ENCODE data around the gene GTF3C4. TPM values are rescaled to one million over a fixed set of nuclear protein-coding genes. Genes with fewer than 3 reads are reported as not detected.

GTF3C4 gene
- total and polyA plus RNA-seq, 2 experiments from 2014 or later, result 8.3 to 12.9 TPM

DNA sequence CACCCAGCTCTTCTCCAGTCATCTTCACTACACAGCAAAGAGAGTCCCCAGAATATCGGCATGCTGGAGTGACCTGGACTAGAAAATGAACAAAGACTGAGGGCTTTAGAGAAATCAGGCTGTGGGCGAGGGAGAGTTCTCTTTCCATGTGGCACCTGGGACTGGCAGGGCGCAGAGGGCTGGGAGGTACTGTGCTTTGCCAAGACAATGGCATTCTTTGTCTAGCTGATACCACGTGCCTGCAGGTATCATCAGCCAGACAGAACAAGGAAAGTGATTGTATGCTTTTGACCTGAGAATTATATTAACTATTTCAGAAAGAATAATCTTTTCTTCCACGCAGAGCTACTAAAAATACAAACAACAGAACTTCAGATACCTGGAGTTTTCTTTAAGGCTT lies 30.9 kb upstream of the GTF3C4 start:
- DNase-seq (ENCODE audit: low read depth in 1 of 2, low spot score in 1 of 2), result no peak
- peaks cover 7% of the 10 kb centered on the region for H3K36me3 ChIP-seq
- no peaks in the 10 kb centered on the region for H3K9me3 ChIP-seq (ENCODE audit: low read depth)
- peaks cover 17% of the 10 kb centered on the region for H3K4me1 ChIP-seq (ENCODE audit: low read depth)
- H3K27ac ChIP-seq, result no peak overlapping the region
- TF ChIP-seq, protein P1, sequence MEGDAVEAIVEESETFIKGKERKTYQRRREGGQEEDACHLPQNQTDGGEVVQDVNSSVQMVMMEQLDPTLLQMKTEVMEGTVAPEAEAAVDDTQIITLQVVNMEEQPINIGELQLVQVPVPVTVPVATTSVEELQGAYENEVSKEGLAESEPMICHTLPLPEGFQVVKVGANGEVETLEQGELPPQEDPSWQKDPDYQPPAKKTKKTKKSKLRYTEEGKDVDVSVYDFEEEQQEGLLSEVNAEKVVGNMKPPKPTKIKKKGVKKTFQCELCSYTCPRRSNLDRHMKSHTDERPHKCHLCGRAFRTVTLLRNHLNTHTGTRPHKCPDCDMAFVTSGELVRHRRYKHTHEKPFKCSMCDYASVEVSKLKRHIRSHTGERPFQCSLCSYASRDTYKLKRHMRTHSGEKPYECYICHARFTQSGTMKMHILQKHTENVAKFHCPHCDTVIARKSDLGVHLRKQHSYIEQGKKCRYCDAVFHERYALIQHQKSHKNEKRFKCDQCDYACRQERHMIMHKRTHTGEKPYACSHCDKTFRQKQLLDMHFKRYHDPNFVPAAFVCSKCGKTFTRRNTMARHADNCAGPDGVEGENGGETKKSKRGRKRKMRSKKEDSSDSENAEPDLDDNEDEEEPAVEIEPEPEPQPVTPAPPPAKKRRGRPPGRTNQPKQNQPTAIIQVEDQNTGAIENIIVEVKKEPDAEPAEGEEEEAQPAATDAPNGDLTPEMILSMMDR (IDR thresholded peaks at IDR 0.05; ENCODE audit: low read depth, low read length), result no peak
- H3K27me3 ChIP-seq, result no peaks in the 10 kb centered on the region
- no peak overlapping the region for H3K4me3 ChIP-seq

DNA sequence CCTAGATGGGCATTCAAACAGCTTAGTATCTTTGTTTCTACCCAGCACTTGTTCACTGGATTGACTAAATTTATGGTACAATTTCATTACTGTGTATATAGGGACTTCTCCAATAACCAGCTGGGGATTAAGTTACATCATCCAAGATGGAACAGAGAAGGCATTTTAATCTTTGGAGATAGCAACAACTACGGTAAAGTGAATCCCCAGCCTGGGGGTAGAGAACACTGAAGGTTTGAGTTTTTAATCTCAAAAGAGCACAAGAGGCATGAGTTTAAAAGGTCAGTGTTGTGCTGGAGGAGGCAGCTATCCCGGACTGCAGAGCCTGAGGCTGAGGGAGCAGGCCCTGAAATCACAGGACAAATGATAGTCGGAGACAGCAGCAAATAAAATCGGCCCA lies 29.0 kb upstream of the GTF3C4 start:
- peak overlapping the region; percentile 53 for H3K27ac ChIP-seq

DNA sequence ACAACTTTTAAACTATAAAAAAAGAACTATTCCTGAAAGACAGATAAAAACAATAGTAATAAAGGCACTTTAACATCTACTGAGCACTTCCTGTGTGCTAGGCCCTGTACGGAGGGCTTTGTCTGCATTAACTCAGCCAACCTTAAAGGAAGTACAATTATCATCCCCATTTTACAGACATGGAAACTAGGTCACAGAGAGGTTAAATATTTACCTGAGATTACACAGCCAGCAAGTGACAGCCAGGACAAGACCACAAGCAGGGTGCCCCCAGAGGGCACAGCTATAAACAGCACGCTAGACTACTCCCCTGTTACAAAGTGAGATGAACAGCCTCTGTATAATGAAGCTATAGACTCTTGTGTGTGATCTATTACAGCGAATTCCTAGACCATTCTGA lies 26.0 kb upstream of the GTF3C4 start:
- TF ChIP-seq, protein P1 (IDR thresholded peaks at IDR 0.05; ENCODE audit: low read depth, low read length), result peak; percentile 18
- Histone ChIP-seq H3K4me3 (no peak overlapping the region), H3K27ac (no peak overlapping the region), H3K27me3 (no peaks in the 10 kb centered on the region), H3K9me3 (ENCODE audit: low read depth) (no peaks in the 10 kb centered on the region), H3K36me3 (peaks cover 41% of the 10 kb centered on the region), H3K4me1 (ENCODE audit: low read depth) (peaks cover 17% of the 10 kb centered on the region)
- no peak for DNase-seq (ENCODE audit: low read depth in 1 of 2, low spot score in 1 of 2)

More for the DNA sequence above, 29.0 kb upstream of the GTF3C4 start:
- TF ChIP-seq, protein P1 (IDR thresholded peaks at IDR 0.05; ENCODE audit: low read depth, low read length), result no peak
- DNase-seq (ENCODE audit: low read depth in 1 of 2, low spot score in 1 of 2), result no peak
- no peaks in the 10 kb centered on the region for H3K27me3 ChIP-seq
- H3K4me3 ChIP-seq, result no peak overlapping the region
- no peaks in the 10 kb centered on the region for H3K9me3 ChIP-seq (ENCODE audit: low read depth)
- peaks cover 26% of the 10 kb centered on the region for H3K36me3 ChIP-seq
- H3K4me1 ChIP-seq (ENCODE audit: low read depth), result peaks cover 17% of the 10 kb centered on the region

DNA sequence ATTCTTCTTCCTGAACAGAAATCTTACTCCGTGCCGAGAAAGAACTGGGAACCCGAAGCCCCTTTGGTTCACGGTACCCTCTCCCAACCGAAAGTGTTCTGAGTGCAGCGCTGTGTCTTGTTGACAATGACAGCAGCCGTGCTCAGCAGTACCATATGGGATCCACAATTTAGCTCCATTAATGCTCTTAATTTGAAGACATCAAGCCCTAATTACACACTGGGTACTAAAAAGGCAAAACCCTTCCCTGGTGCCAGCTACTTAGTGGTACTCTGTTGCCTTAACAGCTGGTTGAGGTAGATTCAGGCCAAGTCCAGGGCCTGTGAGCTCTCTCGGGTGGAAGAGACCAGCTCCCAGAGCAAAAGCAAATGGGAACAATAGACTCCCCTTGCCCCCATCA lies 25.0 kb upstream of the GTF3C4 start:
- Histone ChIP-seq H3K27me3 (no peaks in the 10 kb centered on the region), H3K4me1 (ENCODE audit: low read depth) (peaks cover 17% of the 10 kb centered on the region), H3K27ac (no peak overlapping the region), H3K9me3 (ENCODE audit: low read depth) (no peaks in the 10 kb centered on the region), H3K36me3 (peaks cover 42% of the 10 kb centered on the region), H3K4me3 (no peak overlapping the region)
- TF ChIP-seq, protein P1 (IDR thresholded peaks at IDR 0.05; ENCODE audit: low read depth, low read length), result no peak
- no peak for DNase-seq (ENCODE audit: low read depth in 1 of 2, low spot score in 1 of 2)

DNA sequence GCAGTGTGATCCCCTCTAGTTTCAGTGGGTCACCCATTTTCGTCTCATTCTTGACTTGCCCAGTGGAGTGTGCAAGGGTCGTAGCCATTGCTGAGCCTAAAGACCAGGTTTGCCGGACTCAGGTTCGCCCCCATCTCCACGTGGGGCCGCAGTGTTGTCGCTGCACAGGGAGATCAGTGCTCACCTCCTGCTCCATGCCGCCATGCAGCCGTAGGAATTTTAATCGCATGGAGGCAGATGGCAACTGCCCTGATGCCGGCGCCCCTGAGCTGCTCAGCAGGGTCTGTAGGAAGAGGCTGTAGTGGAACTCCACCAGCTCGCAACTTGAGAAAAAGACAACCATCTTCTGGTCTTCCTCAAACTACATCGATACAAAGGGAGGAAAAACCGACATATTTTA lies 24.6 kb upstream of the GTF3C4 start:
- TF ChIP-seq, protein P1 (IDR thresholded peaks at IDR 0.05; ENCODE audit: low read depth, low read length), result no peak

DNA sequence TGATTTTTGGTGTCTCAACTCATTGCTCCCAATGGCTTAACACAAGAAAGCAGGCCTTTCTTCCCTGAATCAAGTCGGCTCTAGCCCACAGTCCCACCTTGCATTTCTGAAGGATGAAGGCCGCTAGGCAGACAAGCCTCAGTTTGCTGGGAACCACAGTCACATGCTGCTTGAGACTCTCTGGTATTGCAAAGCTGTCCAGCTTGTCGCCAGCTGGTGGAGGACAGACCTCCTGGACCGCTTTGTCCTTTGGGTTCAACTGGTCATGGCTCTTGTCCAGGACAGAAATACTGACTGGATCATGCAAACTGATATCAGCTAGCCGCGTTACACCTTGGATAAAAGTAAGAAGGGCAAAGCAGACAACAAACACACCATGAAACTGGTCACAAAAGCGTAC lies 23.5 kb upstream of the GTF3C4 start:
- Histone ChIP-seq H3K9me3 (ENCODE audit: low read depth) (no peaks in the 10 kb centered on the region), H3K36me3 (peaks cover 49% of the 10 kb centered on the region), H3K4me1 (ENCODE audit: low read depth) (peaks cover 6% of the 10 kb centered on the region), H3K27me3 (no peaks in the 10 kb centered on the region), H3K27ac (no peak overlapping the region), H3K4me3 (no peak overlapping the region)
- DNase-seq (ENCODE audit: low read depth in 1 of 2, low spot score in 1 of 2), result peak in 1 of 2 donors; percentile 23
- TF ChIP-seq, protein P1 (IDR thresholded peaks at IDR 0.05; ENCODE audit: low read depth, low read length), result no peak

More for the DNA sequence above, 24.6 kb upstream of the GTF3C4 start:
- Histone ChIP-seq H3K27ac (no peak overlapping the region), H3K4me1 (ENCODE audit: low read depth) (peaks cover 15% of the 10 kb centered on the region), H3K36me3 (peaks cover 46% of the 10 kb centered on the region), H3K9me3 (ENCODE audit: low read depth) (no peaks in the 10 kb centered on the region), H3K4me3 (no peak overlapping the region), H3K27me3 (no peaks in the 10 kb centered on the region)
- no peak for DNase-seq (ENCODE audit: low read depth in 1 of 2, low spot score in 1 of 2)
